CD4-positive, CD25-positive, alpha-beta regulatory T cell (primary cell): ENCODE results near the gene ABCC10. TPM values are rescaled to one million over a fixed set of nuclear protein-coding genes. Genes with fewer than 3 reads are reported as not detected.

Experiments
- polyA plus RNA-seq, 4 donors: library from polyadenylated mRNA; unstranded; fragments of 300-500 nt; fragmentation: Illumina TruSeq; gene quantifications; one replicate each; pipeline ENCODE4 v1.2.3, GENCODE V29; 2021
- total RNA-seq: library from RNA; stranded (reverse); gene quantifications from one replicate; pipeline ENCODE4 v1.2.3, GENCODE V29; 2022

Gene ABCC10
- total and polyA plus RNA-seq, 5 donors from 2014 or later = 17.9 to 81.7 (median 18.7) TPM

Other genes starting within 250 kb of the ABCC10 start
- gene CUL9, start 245.3 kb upstream of the ABCC10 start, total RNA-seq = 81.2 TPM
- gene CUL9, start 245.3 kb upstream of the ABCC10 start, polyA plus RNA-seq = 10 to 100 TPM; 22.5 to 26.0 (median 23.8) TPM
- gene DNPH1, start 198.1 kb upstream of the ABCC10 start, total RNA-seq = 36.6 TPM
- gene DNPH1, start 198.1 kb upstream of the ABCC10 start, polyA plus RNA-seq = 100 to 1,000 TPM; 190 to 234 (median 206) TPM
- gene TTBK1, start 184.1 kb upstream of the ABCC10 start, total RNA-seq = 0.22 TPM
- not detected for gene TTBK1, start 184.1 kb upstream of the ABCC10 start, polyA plus RNA-seq
- not detected for gene SLC22A7, start 129.3 kb upstream of the ABCC10 start, total RNA-seq
- not detected for gene SLC22A7, start 129.3 kb upstream of the ABCC10 start, polyA plus RNA-seq
- 3.8 TPM for gene CRIP3, start 118.7 kb upstream of the ABCC10 start, total RNA-seq
- under 1 TPM in 1 of 4 donors, not detected in 3; 0.35 TPM for gene CRIP3, start 118.7 kb upstream of the ABCC10 start, polyA plus RNA-seq
- 32.9 TPM for gene ZNF318, start 57.9 kb upstream of the ABCC10 start, total RNA-seq
- 1 to 10 TPM; 4.3 to 6.3 (median 5.6) TPM for gene ZNF318, start 57.9 kb upstream of the ABCC10 start, polyA plus RNA-seq
- 0.76 TPM for gene DLK2, start 28.0 kb downstream of the ABCC10 start, total RNA-seq
- under 1 TPM in 3 of 4 donors, not detected in 1; 0.20 to 0.87 (median 0.70) TPM for gene DLK2, start 28.0 kb downstream of the ABCC10 start, polyA plus RNA-seq
- 36.3 TPM for gene TJAP1, start 50.0 kb downstream of the ABCC10 start, total RNA-seq
- gene TJAP1, start 50.0 kb downstream of the ABCC10 start, polyA plus RNA-seq = 1 to 10 TPM; 5.5 to 9.5 (median 6.6) TPM
- gene LRRC73, start 82.8 kb downstream of the ABCC10 start, total RNA-seq = 0.30 TPM
- not detected for gene LRRC73, start 82.8 kb downstream of the ABCC10 start, polyA plus RNA-seq
- gene YIPF3, start 89.4 kb downstream of the ABCC10 start, total RNA-seq = 59.2 TPM
- 100 to 1,000 TPM; 101 to 135 (median 117) TPM for gene YIPF3, start 89.4 kb downstream of the ABCC10 start, polyA plus RNA-seq
- 26.8 TPM for gene POLR1C, start 89.5 kb downstream of the ABCC10 start, total RNA-seq
- gene POLR1C, start 89.5 kb downstream of the ABCC10 start, polyA plus RNA-seq = 10 to 100 TPM in 2 of 4 donors, 1 to 10 TPM in 2; 8.4 to 20.5 (median 11.5) TPM
- gene XPO5, start 148.5 kb downstream of the ABCC10 start, total RNA-seq = 56.8 TPM
- 10 to 100 TPM in 1 of 4 donors, 1 to 10 TPM in 3; 5.5 to 10.9 (median 8.1) TPM for gene XPO5, start 148.5 kb downstream of the ABCC10 start, polyA plus RNA-seq
- 13.9 TPM for gene POLH, start 148.6 kb downstream of the ABCC10 start, total RNA-seq
- gene POLH, start 148.6 kb downstream of the ABCC10 start, polyA plus RNA-seq = 10 to 100 TPM; 10.4 to 14.7 (median 10.8) TPM
- 49.9 TPM for gene GTPBP2, start 201.7 kb downstream of the ABCC10 start, total RNA-seq
- 1 to 10 TPM; 1.5 to 4.0 (median 2.3) TPM for gene GTPBP2, start 201.7 kb downstream of the ABCC10 start, polyA plus RNA-seq
- gene MAD2L1BP, start 208.3 kb downstream of the ABCC10 start, total RNA-seq = 24.8 TPM
- 10 to 100 TPM; 28.9 to 38.6 (median 32.1) TPM for gene MAD2L1BP, start 208.3 kb downstream of the ABCC10 start, polyA plus RNA-seq
- 0.15 TPM for gene RSPH9, start 217.5 kb downstream of the ABCC10 start, total RNA-seq
- 1 to 10 TPM in 1 of 4 donors, under 1 TPM in 3; 0.76 to 1.4 (median 0.95) TPM for gene RSPH9, start 217.5 kb downstream of the ABCC10 start, polyA plus RNA-seq